SK-N-SH (cell line): ENCODE data around the gene POU6F2. TPM values are rescaled to one million over a fixed set of nuclear protein-coding genes. Genes with fewer than 3 reads are reported as not detected.

Source experiments
- CTCF ChIA-PET: fragments of 300-600, 350-600 bp; formaldehyde crosslinking; extraction: SDS; loops from one replicate; lab custom pipeline; 2021; lab: Yijun Ruan, JAX
- POLR2A ChIA-PET: fragments of 350-600 bp; sonication (Branson Sonifier 250); formaldehyde crosslinking; extraction: SDS; loops from one replicate; lab custom pipeline; 2020; ENCODE audit warnings: antibody characterized with exemption, inconsistent platforms; lab: Yijun Ruan, JAX
- DNase-seq: peaks from one replicate; pipeline ENCODE4 v3.0.0; 2012
- H2AFZ ChIP-seq: fragments of 200-600 bp; sonication (generic); 2 replicates; pipeline ENCODE4 v1.8.1; 2016; ENCODE audit warnings: antibody characterized with exemption, mild to moderate bottlenecking, low read depth
- H3F3A ChIP-seq: fragments of 200-600 bp; sonication (generic); replicated peaks from 2 replicates; pipeline ENCODE3; 2016; ENCODE audit warnings: antibody characterized with exemption, mild to moderate bottlenecking; ENCODE audit not compliant: insufficient read depth
- H3K27ac ChIP-seq, 2 experiments: fragments of 200-500 bp in 1 of 2; fragments of 200-600 bp in 1 of 2; sonication (Bioruptor generic) in 1 of 2; sonication (generic), shearing (Covaris generic) in 1 of 2; 2 replicates each; pipeline versions ENCODE4 v1.5.1 to v1.6.1; 2014 to 2016; ENCODE audit warnings: low read depth in 2 of 2, inconsistent platforms in 1 of 2, low read length in 1 of 2, mild to moderate bottlenecking in 1 of 2, mixed read lengths in 1 of 2
- H3K27me3 ChIP-seq: fragments of 200-600 bp; sonication (generic), shearing (Covaris generic); 2 replicates; pipeline ENCODE4 v1.6.1; 2016; ENCODE audit warnings: mixed run types; ENCODE audit not compliant: insufficient read depth
- H3K36me3 ChIP-seq, 2 experiments: fragments of 200-500 bp in 1 of 2; fragments of 200-600 bp in 1 of 2; sonication (Bioruptor generic) in 1 of 2; sonication (generic) in 1 of 2; replicated peaks in 1 of 2; 2 replicates each; pipeline versions ENCODE3 to v1.5.1; 2014 to 2016; ENCODE audit warnings: low read length in 1 of 2, mild to moderate bottlenecking in 1 of 2; ENCODE audit not compliant: insufficient read depth in 2 of 2, control insufficient read depth in 1 of 2
- H3K4me1 ChIP-seq, 2 experiments: fragments of 200-500 bp in 1 of 2; fragments of 200-600 bp in 1 of 2; sonication (Bioruptor generic) in 1 of 2; sonication (generic), shearing (Covaris generic) in 1 of 2; 2 replicates each; pipeline versions ENCODE4 v1.5.1 to v1.6.1; 2014 to 2016; ENCODE audit warnings: low read depth in 1 of 2, low read length in 1 of 2, mixed run types in 1 of 2; ENCODE audit not compliant: insufficient read depth in 2 of 2, control insufficient read depth in 1 of 2
- H3K4me2 ChIP-seq: fragments of 200-600 bp; sonication (generic), shearing (Covaris generic); 2 replicates; pipeline ENCODE4 v1.6.1; 2017; ENCODE audit warnings: mixed run types
- H3K4me3 ChIP-seq, 2 experiments: fragments of 200-500 bp in 1 of 2; fragments of 200-600 bp in 1 of 2; sonication (Bioruptor generic) in 1 of 2; sonication (generic), shearing (Covaris generic) in 1 of 2; 2 replicates each; pipeline versions ENCODE4 v1.5.1 to v1.8.1; 2014 to 2016; ENCODE audit warnings: low read depth in 2 of 2, inconsistent platforms in 1 of 2, low read length in 1 of 2, mild to moderate bottlenecking in 1 of 2, mixed read lengths in 1 of 2, moderate library complexity in 1 of 2
- H3K79me2 ChIP-seq: fragments of 200-600 bp; sonication (generic); 2 replicates; pipeline ENCODE4 v1.8.1; 2017; ENCODE audit warnings: mild to moderate bottlenecking; ENCODE audit not compliant: insufficient read depth
- H3K9ac ChIP-seq: fragments of 200-600 bp; sonication (generic); 2 replicates; pipeline ENCODE4 v1.6.1; 2017; ENCODE audit warnings: mixed run types
- H3K9me2 ChIP-seq: fragments of 200-600 bp; sonication (generic); 2 replicates; pipeline ENCODE4 v1.6.1; 2017; ENCODE audit warnings: mixed run types
- H3K9me3 ChIP-seq: fragments of 200-600 bp; sonication (generic); 2 replicates; pipeline ENCODE4 v1.6.1; 2017; ENCODE audit warnings: mixed run types, mild to moderate bottlenecking, moderate library complexity
- H4K20me1 ChIP-seq: fragments of 200-600 bp; sonication (generic); 2 replicates; pipeline ENCODE4 v1.6.1; 2017; ENCODE audit warnings: mild to moderate bottlenecking, mixed run types; ENCODE audit not compliant: insufficient read depth
- CHD2 ChIP-seq: fragments of 150-350 bp; IDR thresholded peaks from 2 replicates; pipeline ENCODE4 v1.6.1; 2018; ENCODE audit warnings: low read length; ENCODE audit not compliant: partially characterized antibody
- FOSL2 ChIP-seq: IDR thresholded peaks from 2 replicates; pipeline ENCODE4 v1.4.0; 2012; ENCODE audit warnings: low read depth, mild to moderate bottlenecking, moderate library complexity, borderline replicate concordance
- FOXJ3 ChIP-seq: sonication (generic); formaldehyde crosslinking; IDR thresholded peaks from 2 replicates; pipeline ENCODE4 v1.5.1; 2020; ENCODE audit warnings: mild to moderate bottlenecking, missing genetic modification reagents
- FOXM1 ChIP-seq: IDR thresholded peaks from 2 replicates; pipeline ENCODE4 v1.4.0; 2012; ENCODE audit warnings: low read depth, mild to moderate bottlenecking
- GABPA ChIP-seq: IDR thresholded peaks from 2 replicates; pipeline ENCODE4 v1.4.0; 2012; ENCODE audit warnings: low read depth, mild to moderate bottlenecking
- GATA2 ChIP-seq: sonication (generic); formaldehyde crosslinking; IDR thresholded peaks from 2 replicates; pipeline ENCODE4 v1.5.0; 2020; ENCODE audit warnings: mild to moderate bottlenecking, missing genetic modification reagents
- JUND ChIP-seq: IDR thresholded peaks from 2 replicates; pipeline ENCODE4 v1.4.0; 2012
- MEF2A ChIP-seq: IDR thresholded peaks from 2 replicates; pipeline ENCODE4 v1.4.0; 2012; ENCODE audit warnings: low read depth, borderline replicate concordance
- NFIC ChIP-seq: IDR thresholded peaks from 2 replicates; pipeline ENCODE4 v1.4.0; 2012; ENCODE audit warnings: borderline replicate concordance
- PBX3 ChIP-seq: IDR thresholded peaks from 2 replicates; pipeline ENCODE4; 2012
- RFX5 ChIP-seq: IDR thresholded peaks from 2 replicates; pipeline ENCODE4 v1.6.1; 2012; ENCODE audit warnings: mild to moderate bottlenecking, improper control_type of control experiment, low read length
- SIN3A ChIP-seq: IDR thresholded peaks from 2 replicates; pipeline ENCODE4 v1.6.1; 2012; ENCODE audit warnings: low read depth, mild to moderate bottlenecking, low read length, moderate library complexity, borderline replicate concordance
- TAF1 ChIP-seq: IDR thresholded peaks from 2 replicates; pipeline ENCODE4 v1.6.1; 2012; ENCODE audit warnings: low read depth, mild to moderate bottlenecking, low read length, moderate library complexity, borderline replicate concordance
- TCF12 ChIP-seq: IDR thresholded peaks from 2 replicates; pipeline ENCODE4 v1.4.0; 2012
- WGBS: methylation state at CpG from one replicate; pipeline ENCODE4 v1.1.6; 2017; ENCODE audit warnings: low lambda C conversion rate; 5-methylcytosine and 5-hydroxymethylcytosine counted together
- polyA plus RNA-seq, 3 experiments: library from polyadenylated mRNA; depleted of rRNA; stranded (reverse); fragments of >200 nt; gene quantifications; 2 replicates each; pipeline ENCODE4 v1.2.3, GENCODE V29; 2012
- TF ChIP-seq, protein P1 (sequence below): fragments of 150-350 bp; IDR thresholded peaks from 2 replicates; pipeline ENCODE4 v1.6.1; 2017; ENCODE audit warnings: antibody characterized with exemption, low read length, low read depth, borderline replicate concordance
- TF ChIP-seq, protein P2 (sequence below): fragments of 150-350 bp; IDR thresholded peaks from 2 replicates; pipeline ENCODE4 v1.6.1; 2016; ENCODE audit warnings: mild to moderate bottlenecking, low read depth, low read length
- TF ChIP-seq, protein P3 (sequence below): IDR thresholded peaks from 2 replicates; pipeline ENCODE4 v1.4.0; 2012; ENCODE audit warnings: low read depth, borderline replicate concordance

Gene POU6F2
- polyA plus RNA-seq, 1 of the 3 experiments (the other 2 are of a cell fraction), result under 0.01 TPM

- no peak for DNase-seq
- Histone ChIP-seq H4K20me1 (no peaks in the 10 kb centered on the region), H3K36me3 (no peaks in the 10 kb centered on the region), H3K4me3 (no peak overlapping the region), H3K79me2 (no peaks in the 10 kb centered on the region), H3K4me2 (no peak overlapping the region), H3K9me3 (no peaks in the 10 kb centered on the region), H2AFZ (no peak overlapping the region), H3K9me2 (no peaks in the 10 kb centered on the region), H3K27ac (no peak overlapping the region), H3K9ac (no peak overlapping the region), H3K4me1 (no peaks in the 10 kb centered on the region), H3F3A (no peaks in the 10 kb centered on the region), H3K27me3 (peaks cover 9% of the 10 kb centered on the region; the same call in 1 of the 2 replicates)
- ChIA-PET CTCF (no interaction called here), POLR2A (no interaction called here)
- TF ChIP-seq TAF1, result no peak
- no peak for TF ChIP-seq CHD2
- TF ChIP-seq, protein P1, sequence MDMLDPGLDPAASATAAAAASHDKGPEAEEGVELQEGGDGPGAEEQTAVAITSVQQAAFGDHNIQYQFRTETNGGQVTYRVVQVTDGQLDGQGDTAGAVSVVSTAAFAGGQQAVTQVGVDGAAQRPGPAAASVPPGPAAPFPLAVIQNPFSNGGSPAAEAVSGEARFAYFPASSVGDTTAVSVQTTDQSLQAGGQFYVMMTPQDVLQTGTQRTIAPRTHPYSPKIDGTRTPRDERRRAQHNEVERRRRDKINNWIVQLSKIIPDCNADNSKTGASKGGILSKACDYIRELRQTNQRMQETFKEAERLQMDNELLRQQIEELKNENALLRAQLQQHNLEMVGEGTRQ, result no peak
- TF ChIP-seq NFIC, result no peak
- TF ChIP-seq GABPA, result no peak
- TF ChIP-seq, protein P2, sequence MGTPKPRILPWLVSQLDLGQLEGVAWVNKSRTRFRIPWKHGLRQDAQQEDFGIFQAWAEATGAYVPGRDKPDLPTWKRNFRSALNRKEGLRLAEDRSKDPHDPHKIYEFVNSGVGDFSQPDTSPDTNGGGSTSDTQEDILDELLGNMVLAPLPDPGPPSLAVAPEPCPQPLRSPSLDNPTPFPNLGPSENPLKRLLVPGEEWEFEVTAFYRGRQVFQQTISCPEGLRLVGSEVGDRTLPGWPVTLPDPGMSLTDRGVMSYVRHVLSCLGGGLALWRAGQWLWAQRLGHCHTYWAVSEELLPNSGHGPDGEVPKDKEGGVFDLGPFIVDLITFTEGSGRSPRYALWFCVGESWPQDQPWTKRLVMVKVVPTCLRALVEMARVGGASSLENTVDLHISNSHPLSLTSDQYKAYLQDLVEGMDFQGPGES, result no peak
- TF ChIP-seq PBX3, result no peak
- TF ChIP-seq MEF2A, result no peak
- WGBS, result 12% methylated on average over 3 of the region's 3 CpGs
Measured at GRCh38 chr7:39217783-39218182, 240.1 kb downstream of the POU6F2 start.

DNA sequence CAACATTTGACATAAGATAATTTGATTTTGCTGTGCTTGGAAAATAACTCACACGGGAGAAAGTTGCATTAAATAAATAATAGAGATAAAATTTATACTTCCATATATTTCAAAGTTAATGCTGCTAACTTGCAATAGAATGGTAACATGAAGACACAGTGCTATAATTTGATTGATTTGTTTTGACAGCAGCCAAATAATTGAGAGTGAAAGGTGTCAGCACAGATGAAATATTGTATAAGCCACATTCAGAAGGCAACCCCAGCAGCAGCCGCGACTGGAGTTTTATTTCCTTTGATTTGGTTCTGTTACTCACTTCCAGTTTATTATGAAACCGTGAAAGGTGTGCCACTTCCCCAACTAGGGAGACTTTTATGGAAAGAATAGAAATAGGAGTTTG lies 242.2 kb downstream of the POU6F2 start:
- TF ChIP-seq GATA2 (no peak), PBX3 (no peak), MEF2A (no peak), FOSL2 (no peak), JUND (no peak), FOXM1 (no peak), TCF12 (no peak), FOXJ3 (no peak), SIN3A (no peak), RFX5 (no peak)
- TF ChIP-seq, protein P3, sequence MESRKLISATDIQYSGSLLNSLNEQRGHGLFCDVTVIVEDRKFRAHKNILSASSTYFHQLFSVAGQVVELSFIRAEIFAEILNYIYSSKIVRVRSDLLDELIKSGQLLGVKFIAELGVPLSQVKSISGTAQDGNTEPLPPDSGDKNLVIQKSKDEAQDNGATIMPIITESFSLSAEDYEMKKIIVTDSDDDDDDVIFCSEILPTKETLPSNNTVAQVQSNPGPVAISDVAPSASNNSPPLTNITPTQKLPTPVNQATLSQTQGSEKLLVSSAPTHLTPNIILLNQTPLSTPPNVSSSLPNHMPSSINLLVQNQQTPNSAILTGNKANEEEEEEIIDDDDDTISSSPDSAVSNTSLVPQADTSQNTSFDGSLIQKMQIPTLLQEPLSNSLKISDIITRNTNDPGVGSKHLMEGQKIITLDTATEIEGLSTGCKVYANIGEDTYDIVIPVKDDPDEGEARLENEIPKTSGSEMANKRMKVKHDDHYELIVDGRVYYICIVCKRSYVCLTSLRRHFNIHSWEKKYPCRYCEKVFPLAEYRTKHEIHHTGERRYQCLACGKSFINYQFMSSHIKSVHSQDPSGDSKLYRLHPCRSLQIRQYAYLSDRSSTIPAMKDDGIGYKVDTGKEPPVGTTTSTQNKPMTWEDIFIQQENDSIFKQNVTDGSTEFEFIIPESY, result no peak
- Histone ChIP-seq H3K9ac (no peak overlapping the region), H3K9me3 (no peaks in the 10 kb centered on the region), H4K20me1 (no peaks in the 10 kb centered on the region), H3K9me2 (no peaks in the 10 kb centered on the region), H3F3A (no peaks in the 10 kb centered on the region), H3K4me3 (no peak overlapping the region), H3K27ac (no peak overlapping the region), H2AFZ (no peak overlapping the region), H3K27me3 (0 out of 2 replicates have a peak, but pooled peaks cover 4% of the 10 kb centered on the region), H3K4me2 (no peak overlapping the region), H3K36me3 (no peaks in the 10 kb centered on the region), H3K79me2 (no peaks in the 10 kb centered on the region), H3K4me1 (no peaks in the 10 kb centered on the region)
- POLR2A ChIA-PET, result no interaction called here
- CTCF ChIA-PET, result no interaction called here
- no peak for DNase-seq
- 36% methylated on average over 4 of the region's 4 CpGs for WGBS
